Coronary artery (tissue), 2 donors: Measurements from ENCODE around the gene CLMP.

Experiments
- DNase-seq: peaks from one replicate; pipeline ENCODE4 v3.0.0-alpha.2; 2017; ENCODE audit warnings: low spot score
- H3K27ac ChIP-seq, 2 donors: fragments of 200-600 bp; sonication (generic); one replicate each; pipeline ENCODE4 v1.5.1; 2016 to 2019
- H3K4me3 ChIP-seq: fragments of 200-600 bp; sonication (generic); 2 replicates; pipeline ENCODE4 v1.5.1; 2016; ENCODE audit warnings: mild to moderate bottlenecking, moderate library complexity
- CTCF ChIP-seq: fragments of 200-600 bp; sonication (generic); IDR thresholded peaks from one replicate; pipeline ENCODE4 v1.5.1; 2019; ENCODE audit warnings: antibody characterized with exemption

CLMP gene

GRCh38 chr11:123122341-123122740 is 72.7 kb downstream of the CLMP start:
- Histone ChIP-seq H3K4me3 (no peak overlapping the region), H3K27ac (peak overlapping the region; percentile 13 to 54)
- TF ChIP-seq CTCF = no peak
- no peak for DNase-seq

GRCh38 chr11:123116486-123116885 is 78.6 kb downstream of the CLMP start:
- no peak for TF ChIP-seq CTCF
- no peak overlapping the region for H3K4me3 ChIP-seq
- DNase-seq = no peak
- H3K27ac ChIP-seq = no peak overlapping the region

GRCh38 chr11:123111465-123111864 is 83.6 kb downstream of the CLMP start:
- no peak overlapping the region for H3K27ac ChIP-seq
- no peak for DNase-seq
- TF ChIP-seq CTCF = peak; percentile 64

GRCh38 chr11:123110397-123110796 is 84.7 kb downstream of the CLMP start:
- Histone ChIP-seq H3K4me3 (no peak overlapping the region), H3K27ac (no peak overlapping the region)
- DNase-seq = no peak
- TF ChIP-seq CTCF = no peak

More at GRCh38 chr11:123111465-123111864, 83.6 kb downstream of the CLMP start:
- no peak overlapping the region for H3K4me3 ChIP-seq

GRCh38 chr11:123107945-123108495 is 87.0 kb downstream of the CLMP start:
- Histone ChIP-seq H3K4me3 (no peak overlapping the region), H3K27ac (no peak overlapping the region)
- no peak for TF ChIP-seq CTCF
- no peak for DNase-seq

- Histone ChIP-seq H3K4me3 (no peak overlapping the region), H3K27ac (no peak overlapping the region)
- no peak for TF ChIP-seq CTCF
- DNase-seq = no peak
These were observed 90.4 kb downstream of the CLMP start for GRCh38 chr11:123104697-123105096.

GRCh38 chr11:123103326-123103980 is 91.6 kb downstream of the CLMP start:
- peak; percentile 48 for TF ChIP-seq CTCF
- no peak for DNase-seq
- no peak overlapping the region for H3K4me3 ChIP-seq
- no peak overlapping the region for H3K27ac ChIP-seq
